MCF 10A (cell line): ENCODE data around the gene DERL3. TPM values are rescaled to one million over a fixed set of nuclear protein-coding genes. Genes with fewer than 3 reads are reported as not detected.

Source experiments
- BruUV-seq: library from RNA; stranded (reverse); fragments of 400-500 nt; replicated peaks from 2 replicates; lab custom pipeline; 2021; lab: Mats Ljungman, UMichigan
- CTCF ChIA-PET: fragments of 300-600 bp; sonication (Branson Sonifier 250); formaldehyde crosslinking; extraction: SDS; loops from one replicate; lab custom pipeline; 2021; ENCODE audit warnings: antibody characterized with exemption, inconsistent platforms; lab: Yijun Ruan, JAX
- POLR2A ChIA-PET: fragments of 300-600, 350-650 bp; sonication (Branson Sonifier 250); formaldehyde crosslinking; extraction: SDS; loops from one replicate; lab custom pipeline; 2020; ENCODE audit warnings: antibody characterized with exemption, inconsistent platforms; lab: Yijun Ruan, JAX
- DNase-seq: peaks from one replicate; pipeline ENCODE4 v3.0.0-alpha.2; 2018; ENCODE audit not compliant: unreplicated experiment
- H3K27ac Mint-ChIP-seq: one replicate; pipeline ENCODE4 v1.8.0; 2022; ENCODE audit warnings: mild to moderate bottlenecking, low read depth, mixed read lengths; ENCODE audit not compliant: unreplicated experiment
- H3K27me3 Mint-ChIP-seq: one replicate; pipeline ENCODE4 v1.8.0; 2022; ENCODE audit warnings: mixed read lengths; ENCODE audit not compliant: insufficient read depth, unreplicated experiment
- H3K36me3 Mint-ChIP-seq: one replicate; pipeline ENCODE4 v1.8.0; 2022; ENCODE audit warnings: mild to moderate bottlenecking, moderate library complexity, mixed read lengths; ENCODE audit not compliant: insufficient read depth, unreplicated experiment
- H3K4me1 Mint-ChIP-seq: one replicate; pipeline ENCODE4 v1.8.0; 2022; ENCODE audit warnings: mixed read lengths; ENCODE audit not compliant: insufficient read depth, unreplicated experiment
- H3K4me3 Mint-ChIP-seq: one replicate; pipeline ENCODE4 v1.8.0; 2022; ENCODE audit warnings: mild to moderate bottlenecking, moderate library complexity, mixed read lengths; ENCODE audit not compliant: unreplicated experiment
- H3K9me3 Mint-ChIP-seq: one replicate; pipeline ENCODE4 v1.8.0; 2022; ENCODE audit warnings: mixed read lengths; ENCODE audit not compliant: unreplicated experiment
- CTCF ChIP-seq: fragments of 200-600 bp; IDR thresholded peaks from one replicate; pipeline ENCODE4 v1.8.0; 2022; ENCODE audit warnings: antibody characterized with exemption, mild to moderate bottlenecking; ENCODE audit not compliant: unreplicated experiment
- intact Hi-C: fragments of 100-400 bp; cut with micrococcal nuclease; formaldehyde crosslinking; loops from 2 replicates; pipeline ENCODE4 v1.14.1; 2022
- total RNA-seq: library from RNA; stranded (reverse); gene quantifications from 2 replicates; pipeline ENCODE4 v1.2.3, GENCODE V29; 2022

Gene DERL3
- total RNA-seq, 1 experiment from 2014 or later: not detected

GRCh38 chr22:23832226-23833016, 6.4 kb downstream of the DERL3 start:
- no peak for TF ChIP-seq CTCF
- ChIA-PET POLR2A (no interaction called here), CTCF (interaction anchor here (0.6 to 1.2 kb wide), 3 partner anchors 335 to 983 kb away, joined by 3 to 4 read pairs (median 4); partner anchors contain the start of gene BCR)
- intact Hi-C loops: no loop called here
- Mint-ChIP-seq H3K9me3 (no peaks in the 10 kb centered on the region), H3K27ac (no peak overlapping the region), H3K36me3 (peaks cover 46% of the 10 kb centered on the region), H3K27me3 (no peaks in the 10 kb centered on the region), H3K4me3 (no peak overlapping the region), H3K4me1 (no peaks in the 10 kb centered on the region)
- DNase-seq: no peak
- no TSS peak for BruUV-seq

- CTCF ChIA-PET: interaction anchor here (0.6 to 1.2 kb wide), 2 partner anchors 336 to 982 kb away, joined by 4 read pairs; no protein-coding TSS in a partner anchor
- BruUV-seq: no TSS peak
- H3K9me3 Mint-ChIP-seq: no peaks in the 10 kb centered on the region
- DNase-seq: no peak
- H3K4me3 Mint-ChIP-seq: no peak overlapping the region
- no peaks in the 10 kb centered on the region for H3K4me1 Mint-ChIP-seq
- intact Hi-C loops: no loop called here
- TF ChIP-seq CTCF: no peak
- no peaks in the 10 kb centered on the region for H3K27me3 Mint-ChIP-seq
- POLR2A ChIA-PET: no interaction called here
- no peak overlapping the region for H3K27ac Mint-ChIP-seq
- peaks cover 41% of the 10 kb centered on the region for H3K36me3 Mint-ChIP-seq
Observed at GRCh38 chr22:23831781-23832180, 7.0 kb downstream of the DERL3 start.

- no peaks in the 10 kb centered on the region for H3K4me1 Mint-ChIP-seq
- no peaks in the 10 kb centered on the region for H3K27me3 Mint-ChIP-seq
- no peak for TF ChIP-seq CTCF
- H3K27ac Mint-ChIP-seq: no peak overlapping the region
- ChIA-PET POLR2A (no interaction called here), CTCF (interaction anchor here (0.6 to 1.2 kb wide), 2 partner anchors 337 to 981 kb away, joined by 4 read pairs; no protein-coding TSS in a partner anchor)
- no TSS peak for BruUV-seq
- no peaks in the 10 kb centered on the region for H3K9me3 Mint-ChIP-seq
- peaks cover 38% of the 10 kb centered on the region for H3K36me3 Mint-ChIP-seq
- H3K4me3 Mint-ChIP-seq: no peak overlapping the region
- no peak for DNase-seq
- intact Hi-C loops: no loop called here
Observed at GRCh38 chr22:23831261-23831660, 7.5 kb downstream of the DERL3 start.

GRCh38 chr22:23829845-23830372, 8.9 kb downstream of the DERL3 start:
- DNase-seq: no peak
- intact Hi-C loops: no loop called here
- no peaks in the 10 kb centered on the region for H3K27me3 Mint-ChIP-seq
- peaks cover 6% of the 10 kb centered on the region for H3K4me1 Mint-ChIP-seq
- H3K9me3 Mint-ChIP-seq: no peaks in the 10 kb centered on the region
- no peak for TF ChIP-seq CTCF
- POLR2A ChIA-PET: no interaction called here
- H3K36me3 Mint-ChIP-seq: peaks cover 35% of the 10 kb centered on the region
- no peak overlapping the region for H3K4me3 Mint-ChIP-seq
- H3K27ac Mint-ChIP-seq: no peak overlapping the region
- BruUV-seq: no TSS peak
- CTCF ChIA-PET: no interaction called here
